ENCODE measurements around the gene SLK.

SLK gene

DNA sequence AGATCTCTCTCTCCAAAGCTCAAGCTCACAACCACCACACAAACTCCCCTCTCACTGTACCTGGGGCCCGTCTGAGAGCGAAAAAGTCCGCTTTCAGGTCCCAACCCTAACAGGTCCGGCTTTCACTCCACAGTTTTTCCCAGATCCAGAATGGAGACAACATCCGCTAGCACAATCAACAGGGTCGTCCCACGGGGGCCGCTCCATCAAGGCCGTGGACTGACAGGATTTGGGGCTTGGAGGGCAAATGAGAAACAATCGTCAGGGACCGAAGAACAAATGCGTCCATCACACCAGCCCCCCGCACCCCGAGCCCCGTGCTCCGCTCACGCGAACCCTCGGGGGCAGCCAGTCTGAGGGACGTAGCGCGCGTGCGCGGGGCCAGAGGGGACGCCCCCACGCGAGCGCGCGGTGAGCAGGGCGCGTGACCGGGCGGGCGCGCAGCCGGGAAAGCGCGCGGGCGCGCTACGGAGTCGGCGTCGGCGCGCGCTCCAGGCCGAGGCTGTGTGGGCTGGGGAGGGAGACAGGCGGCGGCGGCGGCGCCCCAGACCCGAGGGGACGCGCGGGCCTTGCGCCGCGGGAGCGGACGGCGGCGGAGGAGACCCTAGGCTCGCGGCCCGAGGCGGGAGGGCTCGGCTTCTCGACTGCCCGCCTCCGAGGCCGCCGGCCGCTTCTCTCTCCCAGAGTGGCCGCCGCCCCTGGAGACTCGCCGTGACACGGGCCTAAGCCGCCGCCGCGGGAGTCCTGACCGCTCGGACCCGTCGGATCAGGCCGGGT, at the start of gene SLK:
TSS of gene SLK (plus strand) at position 470 of the 777 bp plus-strand sequence. CDS start 606 bp downstream, outside the sequence.
- DNase-seq, result peak; percentile 90

DNA sequence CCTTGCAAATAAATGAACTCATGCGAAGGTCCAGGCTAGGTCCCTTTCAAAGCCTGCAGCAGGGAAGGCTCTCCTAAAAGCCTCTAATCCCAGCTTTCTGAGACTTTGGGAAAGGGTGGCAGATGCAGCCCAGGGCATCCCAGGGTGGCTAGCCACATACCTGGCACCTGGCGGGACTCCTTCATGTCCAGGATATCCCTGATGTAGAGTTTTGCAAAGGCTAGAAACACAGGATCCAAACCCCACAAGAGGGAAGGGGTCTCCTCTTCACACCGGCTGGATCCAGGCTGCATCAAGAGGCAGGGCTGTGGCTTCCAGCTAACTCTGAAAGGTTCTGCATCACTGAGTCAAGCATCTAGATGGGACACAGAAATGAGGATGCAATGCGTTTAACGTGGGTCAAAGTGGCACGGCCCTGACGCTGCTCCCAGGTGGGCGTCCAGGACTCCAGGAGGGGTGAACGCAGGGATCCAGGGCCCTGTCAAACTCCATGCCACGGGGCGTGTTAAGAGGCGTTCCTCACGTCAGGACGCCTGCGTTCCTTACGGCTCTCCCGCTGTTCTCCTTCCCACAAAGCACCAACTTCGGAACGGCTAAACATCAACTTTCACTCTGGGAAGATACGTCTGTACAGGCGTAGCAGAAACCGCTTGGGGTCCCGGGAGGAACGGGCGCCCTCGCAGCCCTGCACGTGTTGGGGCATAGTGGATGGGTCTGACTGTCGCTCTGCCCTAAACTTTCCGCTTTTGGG, 49.5 kb upstream of the SLK start:
- no peak for DNase-seq

GRCh38 chr10:103918053-103918846, 48.7 kb upstream of the SLK start, which contains the start of gene STN1:
Gene STN1, minus strand, starts transcription at chr10:103918184. Its CDS starts 590 bp downstream, at chr10:103917594.
- DNase-seq, result peak; percentile 91

DNA sequence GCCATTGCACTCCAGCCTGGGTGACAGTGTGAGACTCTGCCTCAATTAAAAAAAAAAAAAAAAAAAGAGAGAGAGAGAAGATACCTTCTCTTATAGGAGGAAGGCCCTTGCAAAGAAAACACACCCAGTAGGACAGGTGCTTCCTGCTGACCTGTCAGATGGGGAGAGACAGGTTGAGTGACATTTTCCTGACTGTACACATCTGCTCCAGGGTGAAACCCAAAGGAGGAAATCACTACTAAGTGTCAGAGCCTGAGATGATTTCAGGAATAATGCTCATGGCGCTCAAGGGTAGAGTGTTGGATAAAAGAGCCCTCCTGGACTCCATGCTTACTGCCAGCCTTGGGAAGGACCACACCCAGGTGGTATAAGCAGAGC, 47.3 kb upstream of the SLK start:
- DNase-seq, result no peak

DNA sequence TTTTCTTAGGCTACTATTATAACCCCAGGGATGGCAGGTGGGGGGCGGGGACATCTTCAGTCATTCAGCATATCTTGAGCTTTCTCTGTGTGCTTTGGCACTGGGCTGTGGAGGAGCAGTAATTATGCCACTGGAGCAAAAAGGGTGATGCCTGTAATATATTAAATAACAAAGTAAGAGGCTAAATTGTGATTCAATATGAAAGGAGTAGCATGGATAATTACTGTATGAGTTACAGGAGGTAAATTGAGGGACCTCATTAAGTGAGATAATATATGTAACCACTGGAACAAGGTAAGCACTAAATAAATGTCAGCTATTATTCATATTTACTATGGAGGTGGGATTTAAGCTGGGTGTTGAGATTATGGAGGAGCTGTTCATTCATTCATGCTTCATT, 45.7 kb upstream of the SLK start:
- no peak for DNase-seq

DNA sequence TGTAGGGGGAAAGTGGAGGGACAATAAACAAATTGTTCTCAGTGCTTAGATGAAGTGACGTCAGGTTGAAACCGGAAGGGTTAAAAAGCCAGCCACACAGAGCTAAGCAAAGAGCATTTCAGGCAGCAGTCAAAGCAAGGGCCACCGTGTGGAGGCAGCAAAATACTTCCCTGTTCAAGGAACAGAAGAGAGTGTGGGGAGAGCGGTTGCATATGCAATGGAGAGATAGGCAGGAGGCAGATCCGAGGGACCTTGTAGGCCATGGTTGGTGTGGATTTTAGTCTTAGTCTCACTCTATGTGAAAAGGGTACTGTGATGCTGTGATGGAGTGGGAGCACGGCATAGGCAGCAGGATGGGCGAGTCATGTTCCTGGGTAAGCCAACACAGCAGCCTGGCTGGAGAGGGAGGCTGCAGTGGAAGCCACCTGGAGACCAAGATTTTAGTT, 45.2 kb upstream of the SLK start:
- DNase-seq, result no peak

- DNase-seq, result no peak
Measured at GRCh38 chr10:103922659-103923058, 44.3 kb upstream of the SLK start.

GRCh38 chr10:103923502-103923901, 43.4 kb upstream of the SLK start:
- no peak for DNase-seq

GRCh38 chr10:103925591-103925990, 41.3 kb upstream of the SLK start:
- no peak for DNase-seq

DNA sequence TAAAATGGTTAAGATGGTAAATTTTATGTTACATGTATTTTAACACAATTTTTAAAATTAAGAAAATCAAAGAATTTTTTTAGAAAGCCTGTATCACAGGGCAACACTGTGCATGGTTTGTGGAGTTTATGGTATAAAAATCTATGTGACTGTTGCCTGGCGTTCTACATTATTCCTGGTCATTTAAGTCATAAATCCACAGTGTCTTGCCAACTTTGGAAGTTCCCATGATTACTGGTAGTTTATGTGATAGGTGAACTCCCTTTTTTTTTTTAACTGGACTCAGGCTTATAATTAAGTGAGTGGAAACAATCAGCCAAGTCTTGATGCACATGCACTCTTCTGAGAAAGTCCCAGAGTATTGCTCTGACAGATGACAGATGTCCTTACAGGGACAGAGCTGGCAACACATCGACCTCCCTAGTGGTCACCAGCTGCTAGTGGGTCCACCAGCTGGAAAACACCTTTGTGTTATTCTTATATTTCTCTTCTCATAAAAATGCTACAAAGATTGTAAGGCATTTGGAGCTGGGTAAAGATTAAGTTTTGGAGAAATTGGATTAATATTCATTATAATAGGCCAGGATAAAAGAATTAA, 40.1 kb upstream of the SLK start:
- no peak for DNase-seq

GRCh38 chr10:103928784-103929183, 38.2 kb upstream of the SLK start:
- no peak for DNase-seq

GRCh38 chr10:103929381-103929921, 37.5 kb upstream of the SLK start:
- peak; percentile 39 for DNase-seq

- DNase-seq, result no peak
Measured at GRCh38 chr10:103930449-103930848, 36.5 kb upstream of the SLK start.

DNA sequence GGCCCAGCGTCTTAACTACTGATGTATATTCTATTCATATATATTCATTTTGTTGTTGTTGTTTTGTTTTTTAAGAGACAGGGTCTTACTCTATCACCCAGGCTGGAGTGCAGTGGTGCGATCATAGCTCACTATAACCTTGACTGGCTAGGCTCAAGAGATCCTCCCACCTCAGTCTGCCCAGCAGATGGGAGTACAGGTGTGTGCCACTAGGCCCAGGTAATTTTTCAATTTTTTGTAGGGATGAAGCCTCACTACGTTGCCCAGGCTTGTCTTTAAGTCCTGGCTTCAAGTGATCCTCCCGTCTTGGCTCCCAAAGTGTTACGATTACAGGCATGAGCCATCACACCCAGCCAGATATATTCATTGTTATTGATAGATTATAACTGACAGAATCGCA, 36.1 kb upstream of the SLK start:
- DNase-seq, result no peak

GRCh38 chr10:103931603-103932002, 35.3 kb upstream of the SLK start:
- DNase-seq, result no peak

GRCh38 chr10:103932271-103932670, 34.7 kb upstream of the SLK start:
- DNase-seq, result no peak

- DNase-seq, result no peak
Measured at GRCh38 chr10:103932971-103933370, 34.0 kb upstream of the SLK start.

DNA sequence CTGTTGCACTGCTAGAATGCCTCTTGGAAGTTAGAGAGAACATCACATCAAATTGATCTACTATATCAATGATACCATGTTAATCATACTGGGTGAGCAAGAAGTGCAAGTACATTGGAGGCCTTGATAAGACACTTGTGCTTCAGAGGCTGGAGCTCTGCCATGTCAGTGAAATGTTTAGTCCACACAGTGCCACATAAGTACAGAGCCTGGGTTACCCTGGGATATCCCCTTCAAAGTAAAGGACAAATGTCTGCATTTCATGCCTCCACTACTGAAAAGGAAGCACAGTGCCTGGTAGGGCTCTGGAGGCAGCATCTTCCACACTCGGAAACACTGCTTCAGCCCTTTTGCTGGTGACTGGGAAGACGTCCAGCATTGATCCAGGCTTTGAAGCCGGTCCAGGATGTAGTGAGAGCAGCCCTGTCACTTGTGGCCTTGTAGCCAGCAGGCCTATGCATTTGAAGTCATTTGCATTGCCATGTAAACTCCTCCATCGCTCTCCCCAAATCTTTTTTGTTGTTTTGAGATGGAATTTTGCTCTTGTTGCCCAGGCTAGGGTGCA, 33.3 kb upstream of the SLK start:
- DNase-seq, result no peak

- no peak for DNase-seq
Measured at GRCh38 chr10:103934308-103934707, 32.6 kb upstream of the SLK start.

DNA sequence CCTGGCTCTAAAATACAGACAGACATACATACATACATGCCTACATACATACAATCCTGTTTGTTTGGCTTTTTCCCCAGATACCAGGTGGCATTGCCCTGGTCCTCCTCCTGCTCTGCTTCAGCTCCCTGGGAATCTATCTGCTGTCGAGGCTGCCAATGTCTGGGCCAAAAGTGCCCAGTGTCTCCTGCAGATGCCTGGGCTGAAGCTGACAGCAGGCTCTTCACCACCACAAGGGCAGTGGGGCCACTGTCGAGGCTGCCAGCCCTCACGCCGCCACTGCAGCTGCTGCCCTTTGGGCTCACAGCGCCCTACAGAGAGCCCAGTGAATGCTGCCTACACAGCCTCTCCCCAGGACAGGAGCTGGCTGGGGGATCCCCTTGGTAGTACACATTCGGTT, 30.9 kb upstream of the SLK start:
- no peak for DNase-seq

- no peak for DNase-seq
Measured at GRCh38 chr10:103939522-103939921, 27.4 kb upstream of the SLK start.

DNA sequence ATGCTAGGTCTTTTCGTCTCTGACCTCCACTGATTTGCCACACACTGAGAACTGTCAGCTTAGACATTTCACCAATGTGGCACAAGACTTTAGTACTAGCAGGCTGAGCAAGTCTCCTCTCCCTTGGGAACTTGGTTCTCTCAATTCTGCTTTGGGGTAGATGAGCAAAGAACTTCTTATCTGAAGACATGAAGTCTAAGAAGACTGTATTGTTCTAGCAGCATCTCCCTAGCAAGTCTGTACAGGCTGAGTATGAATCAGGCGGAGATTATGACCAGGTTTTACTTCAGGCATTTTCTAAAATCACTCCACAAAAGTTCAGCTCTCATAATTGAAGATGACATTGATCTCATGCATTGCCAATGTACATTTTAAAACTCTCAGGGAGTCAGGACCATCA, 25.1 kb upstream of the SLK start:
- no peak for DNase-seq

All from retina (tissue), 1 donor.